ENCODE data around the gene NOLC1.

DNA sequence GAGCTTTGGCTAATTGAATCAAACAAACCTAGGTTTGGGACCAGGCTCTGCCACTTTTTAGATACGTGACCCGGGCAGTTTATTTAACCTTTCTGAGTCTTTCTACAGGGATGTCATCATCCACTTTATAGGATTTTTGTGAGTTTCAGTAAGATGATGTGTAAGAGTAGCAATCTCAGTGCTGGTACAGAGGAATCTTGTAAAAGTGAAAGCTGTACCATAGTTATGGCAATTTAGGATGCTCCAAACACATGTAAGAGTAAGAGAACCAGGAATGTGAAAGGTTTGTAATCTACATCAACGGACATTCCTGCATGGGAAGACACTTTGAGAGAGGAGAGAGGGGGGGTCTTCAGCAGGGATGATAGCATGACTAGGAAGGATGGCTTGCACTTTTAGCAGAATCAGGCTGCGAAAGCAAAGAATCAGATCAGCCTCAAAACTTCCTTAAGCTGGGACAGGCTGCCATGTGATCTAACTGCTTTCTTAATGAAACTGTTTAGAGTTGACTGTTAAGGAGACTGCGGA lies 968 bp downstream of the NOLC1 start:
- TF ChIP-seq POLR2A (IDR thresholded peaks at IDR 0.05), result no peak
- TF ChIP-seq, protein P1, sequence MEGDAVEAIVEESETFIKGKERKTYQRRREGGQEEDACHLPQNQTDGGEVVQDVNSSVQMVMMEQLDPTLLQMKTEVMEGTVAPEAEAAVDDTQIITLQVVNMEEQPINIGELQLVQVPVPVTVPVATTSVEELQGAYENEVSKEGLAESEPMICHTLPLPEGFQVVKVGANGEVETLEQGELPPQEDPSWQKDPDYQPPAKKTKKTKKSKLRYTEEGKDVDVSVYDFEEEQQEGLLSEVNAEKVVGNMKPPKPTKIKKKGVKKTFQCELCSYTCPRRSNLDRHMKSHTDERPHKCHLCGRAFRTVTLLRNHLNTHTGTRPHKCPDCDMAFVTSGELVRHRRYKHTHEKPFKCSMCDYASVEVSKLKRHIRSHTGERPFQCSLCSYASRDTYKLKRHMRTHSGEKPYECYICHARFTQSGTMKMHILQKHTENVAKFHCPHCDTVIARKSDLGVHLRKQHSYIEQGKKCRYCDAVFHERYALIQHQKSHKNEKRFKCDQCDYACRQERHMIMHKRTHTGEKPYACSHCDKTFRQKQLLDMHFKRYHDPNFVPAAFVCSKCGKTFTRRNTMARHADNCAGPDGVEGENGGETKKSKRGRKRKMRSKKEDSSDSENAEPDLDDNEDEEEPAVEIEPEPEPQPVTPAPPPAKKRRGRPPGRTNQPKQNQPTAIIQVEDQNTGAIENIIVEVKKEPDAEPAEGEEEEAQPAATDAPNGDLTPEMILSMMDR (IDR thresholded peaks at IDR 0.05), result no peak
